Measurements from ENCODE around the gene SLC27A5. TPM values are rescaled to one million over a fixed set of nuclear protein-coding genes. Genes with fewer than 3 reads are reported as not detected.

Gene SLC27A5
- total and polyA plus RNA-seq, 10 donors, result 6.0 to 26.8 (median 8.6) TPM

Small RNA genes within 50 kb of the gene (microRNA-seq; reads per million reads assigned to microRNA genes)
- gene MIR6807, result 0 to 0.70 (median 0.36) reads per million in 3 donors

Small RNA genes within 50 kb of the gene (small RNA-seq; reads per million reads assigned to genes)
- gene MIR6807 (0 reads per million in 4 donors), gene RN7SL525P (0 reads per million in 4 donors), gene RN7SL693P (0 reads per million in 4 donors), gene RNU6-1337P (0 reads per million in 4 donors)

Other genes starting within 250 kb of the SLC27A5 start
- gene ZNF8, start 233.0 kb downstream of the SLC27A5 start, total RNA-seq, result 10 to 100 TPM in 2 of 7 donors, 1 to 10 TPM in 5; 6.6 to 10.7 (median 8.5) TPM
- gene ZNF8, start 233.0 kb downstream of the SLC27A5 start, polyA plus RNA-seq, result 1 to 10 TPM in 1 of 3 donors, under 1 TPM in 2; 0.91 to 1.8 (median 0.91) TPM
- gene ERVK3-1, start 206.6 kb downstream of the SLC27A5 start, total RNA-seq, result 10 to 100 TPM; 35.0 to 62.5 (median 44.7) TPM
- 10 to 100 TPM; 34.0 to 48.8 (median 39.1) TPM for gene ERVK3-1, start 206.6 kb downstream of the SLC27A5 start, polyA plus RNA-seq
- gene ZSCAN22, start 185.0 kb downstream of the SLC27A5 start, total RNA-seq, result 1 to 10 TPM; 2.7 to 3.9 (median 3.0) TPM
- gene ZSCAN22, start 185.0 kb downstream of the SLC27A5 start, polyA plus RNA-seq, result under 1 TPM; 0.48 to 0.86 (median 0.55) TPM
- gene A1BG, start 158.5 kb downstream of the SLC27A5 start, total RNA-seq, result 10 to 100 TPM; 10.8 to 49.9 (median 14.2) TPM
- gene A1BG, start 158.5 kb downstream of the SLC27A5 start, polyA plus RNA-seq, result 10 to 100 TPM; 39.4 to 76.5 (median 73.8) TPM
- gene ZNF497, start 149.2 kb downstream of the SLC27A5 start, total RNA-seq, result 1 to 10 TPM in 5 of 7 donors, under 1 TPM in 2; 0.44 to 3.0 (median 1.3) TPM
- under 1 TPM; 0.59 to 0.74 (median 0.61) TPM for gene ZNF497, start 149.2 kb downstream of the SLC27A5 start, polyA plus RNA-seq
- 1 to 10 TPM; 2.2 to 6.1 (median 3.2) TPM for gene ZNF837, start 131.0 kb downstream of the SLC27A5 start, total RNA-seq
- 1 to 10 TPM; 3.2 to 4.4 (median 3.2) TPM for gene ZNF837, start 131.0 kb downstream of the SLC27A5 start, polyA plus RNA-seq
- gene RPS5, start 124.7 kb downstream of the SLC27A5 start, total RNA-seq, result 1,000 to 10,000 TPM in 4 of 7 donors, 100 to 1,000 TPM in 3; 712 to 1,400 (median 1,083) TPM
- 1,000 to 10,000 TPM; 1,850 to 2,466 (median 2,373) TPM for gene RPS5, start 124.7 kb downstream of the SLC27A5 start, polyA plus RNA-seq
- not detected for gene RNF225, start 116.3 kb downstream of the SLC27A5 start, total RNA-seq
- not detected for gene RNF225, start 116.3 kb downstream of the SLC27A5 start, polyA plus RNA-seq
- 10 to 100 TPM in 3 of 7 donors, 1 to 10 TPM in 4; 6.7 to 11.2 (median 9.4) TPM for gene ZNF584, start 103.3 kb downstream of the SLC27A5 start, total RNA-seq
- 1 to 10 TPM; 2.3 to 3.4 (median 2.5) TPM for gene ZNF584, start 103.3 kb downstream of the SLC27A5 start, polyA plus RNA-seq
- gene ZNF132, start 71.8 kb downstream of the SLC27A5 start, total RNA-seq, result 10 to 100 TPM in 2 of 7 donors, 1 to 10 TPM in 5; 4.2 to 10.9 (median 6.6) TPM
- 1 to 10 TPM in 2 of 3 donors, under 1 TPM in 1; 0.96 to 1.1 (median 1.0) TPM for gene ZNF132, start 71.8 kb downstream of the SLC27A5 start, polyA plus RNA-seq
- 10 to 100 TPM in 2 of 7 donors, 1 to 10 TPM in 5; 7.3 to 12.5 (median 8.3) TPM for gene ZNF324B, start 60.4 kb downstream of the SLC27A5 start, total RNA-seq
- 1 to 10 TPM in 2 of 3 donors, under 1 TPM in 1; 0.98 to 3.3 (median 1.5) TPM for gene ZNF324B, start 60.4 kb downstream of the SLC27A5 start, polyA plus RNA-seq
- gene ZNF324, start 44.9 kb downstream of the SLC27A5 start, total RNA-seq, result 10 to 100 TPM; 11.0 to 19.8 (median 14.2) TPM
- gene ZNF324, start 44.9 kb downstream of the SLC27A5 start, polyA plus RNA-seq, result 1 to 10 TPM; 1.5 to 4.6 (median 2.1) TPM
- gene ZNF446, start 35.6 kb downstream of the SLC27A5 start, total RNA-seq, result 10 to 100 TPM in 6 of 7 donors, 1 to 10 TPM in 1; 9.8 to 18.8 (median 11.3) TPM
- gene ZNF446, start 35.6 kb downstream of the SLC27A5 start, polyA plus RNA-seq, result 10 to 100 TPM in 2 of 3 donors, 1 to 10 TPM in 1; 7.1 to 13.2 (median 12.6) TPM
- 10 to 100 TPM; 11.1 to 16.0 (median 13.0) TPM for gene ZBTB45, start 7.8 kb upstream of the SLC27A5 start, total RNA-seq
- gene ZBTB45, start 7.8 kb upstream of the SLC27A5 start, polyA plus RNA-seq, result 1 to 10 TPM; 4.0 to 8.8 (median 4.4) TPM
- gene TRIM28, start 32.1 kb upstream of the SLC27A5 start, total RNA-seq, result 100 to 1,000 TPM; 216 to 294 (median 232) TPM
- gene TRIM28, start 32.1 kb upstream of the SLC27A5 start, polyA plus RNA-seq, result 100 to 1,000 TPM; 181 to 233 (median 183) TPM
- gene CHMP2A, start 43.1 kb upstream of the SLC27A5 start, total RNA-seq, result 100 to 1,000 TPM in 3 of 7 donors, 10 to 100 TPM in 4; 79.9 to 115 (median 89.9) TPM
- 100 to 1,000 TPM; 112 to 124 (median 121) TPM for gene CHMP2A, start 43.1 kb upstream of the SLC27A5 start, polyA plus RNA-seq
- gene UBE2M, start 46.6 kb upstream of the SLC27A5 start, total RNA-seq, result 10 to 100 TPM; 19.1 to 66.9 (median 44.0) TPM
- gene UBE2M, start 46.6 kb upstream of the SLC27A5 start, polyA plus RNA-seq, result 10 to 100 TPM; 33.2 to 47.3 (median 36.9) TPM
- gene MZF1, start 61.3 kb upstream of the SLC27A5 start, total RNA-seq, result 10 to 100 TPM; 27.7 to 41.6 (median 35.7) TPM
- gene MZF1, start 61.3 kb upstream of the SLC27A5 start, polyA plus RNA-seq, result 10 to 100 TPM; 13.2 to 23.0 (median 20.6) TPM